ENCODE data around the gene FAM120B.
A peak's percentile ranks its signal among the peaks of the same experiment; 100 is the strongest.

FAM120B gene

DNA sequence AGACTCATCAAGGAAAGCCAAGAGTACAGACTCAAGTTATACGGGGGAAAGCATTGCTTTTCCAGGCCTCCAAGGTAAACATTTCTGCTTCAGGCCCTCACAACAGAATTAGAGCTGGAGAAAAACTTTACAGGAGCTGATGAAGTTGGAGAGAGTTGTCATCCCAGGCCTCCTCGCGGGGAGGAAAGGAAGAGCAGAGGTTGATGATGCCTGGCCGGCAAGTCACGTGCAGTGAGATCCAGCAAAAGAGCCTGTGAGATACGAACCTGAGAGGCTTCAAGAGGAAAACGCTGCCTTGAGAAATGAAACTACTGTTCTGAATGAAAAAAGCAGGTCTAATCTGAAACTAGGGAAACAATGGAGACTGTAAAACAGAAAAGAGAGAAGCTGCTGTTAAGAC lies 122.9 kb downstream of the FAM120B start:
- DNase-seq: peak; percentile 31

- no peak for DNase-seq
Observed at GRCh38 chr6:170433163-170434116, 126.9 kb downstream of the FAM120B start.

DNA sequence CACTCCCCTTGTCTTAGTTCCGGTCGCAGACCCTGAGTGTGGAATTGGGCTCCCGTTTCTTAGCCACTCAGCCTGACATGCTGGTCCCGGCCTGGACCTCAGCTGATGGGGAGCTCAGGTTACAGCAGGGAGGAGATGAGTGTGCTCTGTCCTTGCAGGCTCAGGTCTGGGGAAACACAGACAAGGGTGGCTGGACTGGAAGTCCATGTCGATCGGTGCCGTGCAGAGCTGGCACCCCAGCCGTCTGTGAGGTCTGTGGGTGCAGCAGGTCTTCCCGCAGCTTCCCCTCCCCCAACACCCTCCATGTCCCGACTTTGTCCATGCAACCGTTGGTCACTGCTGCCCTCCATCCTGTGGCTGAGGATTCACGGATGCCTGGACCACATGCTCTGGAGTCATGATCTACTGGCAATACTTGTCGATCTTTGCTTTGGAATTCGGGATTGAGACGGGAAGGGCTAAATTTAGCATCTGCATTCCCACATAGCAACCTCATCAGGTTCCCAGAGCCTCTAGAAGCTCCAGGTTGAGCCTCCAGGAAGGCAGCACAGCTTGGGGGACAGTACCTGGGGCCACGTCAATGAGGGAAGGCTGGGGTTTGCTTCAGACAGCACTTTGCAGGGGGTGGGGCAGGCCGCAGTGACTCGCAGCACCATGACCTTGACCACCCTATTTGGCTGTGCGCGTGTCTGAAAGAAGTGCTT lies 127.7 kb downstream of the FAM120B start:
- no peak for DNase-seq

DNA sequence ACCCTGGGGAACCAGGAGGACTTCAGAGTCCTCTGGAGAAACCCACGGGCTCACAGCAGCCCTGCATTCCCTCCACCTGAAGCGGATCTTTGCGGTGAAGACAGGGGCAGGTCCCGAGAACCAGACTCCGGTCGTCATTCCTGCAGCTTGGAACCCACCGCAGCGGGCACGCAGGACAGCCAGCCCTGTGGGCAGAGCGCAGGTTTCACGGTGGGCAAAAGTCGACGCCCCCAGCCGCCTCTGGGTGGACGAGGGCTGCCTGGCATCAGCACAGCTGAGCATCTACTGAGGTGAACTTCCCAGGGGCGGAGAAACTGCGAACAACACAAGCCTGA lies 128.2 kb downstream of the FAM120B start:
- DNase-seq: no peak

DNA sequence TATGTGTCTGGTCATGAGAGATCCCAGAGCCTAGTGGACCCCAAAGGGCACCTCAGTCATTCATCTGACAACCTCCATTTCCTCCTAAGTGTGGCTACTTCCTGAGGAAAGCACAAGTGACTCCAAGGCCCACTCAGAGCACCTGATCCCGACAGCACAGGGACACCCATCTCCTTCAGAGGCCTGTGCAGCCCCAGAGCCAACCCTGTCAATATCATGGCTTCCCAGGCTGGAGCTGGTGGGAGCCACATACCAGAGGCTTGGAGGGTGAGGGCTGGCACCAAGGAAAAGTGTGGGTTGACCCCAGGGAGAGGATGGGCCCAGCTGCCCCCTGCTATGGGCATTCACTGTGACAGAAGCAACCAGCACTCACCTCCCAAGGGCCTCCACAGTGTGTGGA lies 129.2 kb downstream of the FAM120B start:
- no peak for DNase-seq

GRCh38 chr6:170436209-170436809 lies 129.8 kb downstream of the FAM120B start:
- DNase-seq: no peak

GRCh38 chr6:170437719-170438401 lies 131.3 kb downstream of the FAM120B start:
- peak; percentile 9 for DNase-seq

DNA sequence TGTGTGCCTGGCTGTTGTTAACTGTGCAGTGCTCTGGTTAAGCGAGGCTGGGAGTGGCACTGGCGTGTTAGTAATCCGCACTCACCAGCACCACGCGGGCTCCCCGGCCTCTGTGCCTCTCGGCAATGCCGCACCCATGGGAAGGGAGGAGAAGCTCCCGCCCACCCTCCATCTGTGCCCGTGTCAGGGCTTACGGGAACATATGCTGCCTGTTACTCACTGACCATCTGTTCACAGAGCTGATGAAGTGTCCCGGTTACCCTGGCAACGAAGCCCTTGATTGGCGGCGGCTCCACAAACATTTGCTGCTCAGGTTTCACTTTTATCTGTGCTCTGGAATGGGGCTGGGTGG lies 131.8 kb downstream of the FAM120B start:
- DNase-seq: peak; percentile 98

DNA sequence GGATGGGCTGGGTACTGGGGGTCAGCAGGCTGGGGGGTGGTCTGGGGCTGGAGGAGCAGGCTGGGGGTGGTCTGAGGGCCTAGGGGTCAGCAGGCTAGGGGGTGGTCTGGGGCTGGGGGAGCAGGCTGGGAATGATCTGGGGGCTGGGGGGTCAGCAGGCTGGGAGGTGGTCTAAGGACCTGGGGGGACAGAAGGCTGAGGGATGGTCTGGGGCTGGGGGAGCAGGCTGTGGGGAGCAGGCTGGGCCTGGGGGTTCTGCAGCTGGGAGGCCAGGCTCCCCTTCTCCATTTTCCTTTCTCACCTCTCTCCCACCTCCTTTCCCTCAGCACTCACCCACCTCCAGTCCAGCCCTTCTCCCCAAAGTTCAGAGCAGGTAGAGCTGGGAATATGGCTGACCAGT lies 132.3 kb downstream of the FAM120B start:
- no peak for DNase-seq

DNA sequence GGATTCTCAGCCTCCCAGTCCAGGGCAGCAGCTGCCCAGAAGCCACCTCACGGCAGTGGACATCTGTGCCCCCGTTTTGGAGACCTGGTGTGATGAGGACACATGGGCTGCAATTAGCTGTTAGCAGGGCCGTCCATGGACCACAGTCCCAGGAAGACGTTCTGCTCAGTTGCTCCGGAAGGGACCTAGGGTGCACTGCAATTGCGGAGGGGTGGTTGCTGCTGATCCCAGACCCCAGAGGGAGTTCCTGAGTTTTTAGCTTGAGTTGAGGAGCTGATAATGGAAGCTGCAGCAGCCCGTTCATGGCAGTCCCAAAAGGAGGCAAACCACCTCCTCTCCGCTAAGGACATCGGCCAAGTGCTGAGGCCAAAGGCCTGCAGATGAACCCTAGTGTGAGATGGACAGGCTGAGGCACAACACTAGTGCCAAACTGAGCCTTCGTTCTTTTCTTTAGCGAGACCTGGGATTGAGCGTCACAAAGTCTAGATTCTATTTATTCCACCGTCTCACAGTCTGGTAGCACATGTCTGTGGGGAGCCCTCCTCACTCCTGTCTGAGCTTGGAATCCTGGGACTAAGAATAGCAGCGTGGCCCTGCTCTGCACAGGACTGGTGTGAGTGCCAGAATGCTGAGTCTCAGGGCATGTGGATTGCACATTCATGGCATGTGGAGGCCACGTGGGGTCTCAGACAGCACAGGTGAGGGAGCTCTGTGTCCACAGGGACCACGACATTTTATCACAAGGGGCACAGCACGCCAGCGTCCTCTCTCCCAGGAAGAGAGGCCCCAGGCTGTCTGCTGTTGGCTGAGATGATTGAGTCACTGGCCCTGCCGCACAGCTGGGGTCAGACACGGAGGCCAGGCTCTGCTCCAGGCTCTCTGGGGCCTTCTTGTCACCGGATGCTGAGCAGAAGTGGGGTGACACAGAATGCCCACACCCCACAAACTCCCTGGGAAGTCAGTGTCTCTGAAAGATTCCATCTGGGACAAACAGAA lies 133.1 kb downstream of the FAM120B start:
- peak; percentile 31 for DNase-seq

GRCh38 chr6:170440437-170440836 lies 133.9 kb downstream of the FAM120B start:
- no peak for DNase-seq

- DNase-seq: no peak
Observed at GRCh38 chr6:170441316-170441715, 134.8 kb downstream of the FAM120B start.

GRCh38 chr6:170442596-170442995 lies 136.0 kb downstream of the FAM120B start:
- no peak for DNase-seq

DNA sequence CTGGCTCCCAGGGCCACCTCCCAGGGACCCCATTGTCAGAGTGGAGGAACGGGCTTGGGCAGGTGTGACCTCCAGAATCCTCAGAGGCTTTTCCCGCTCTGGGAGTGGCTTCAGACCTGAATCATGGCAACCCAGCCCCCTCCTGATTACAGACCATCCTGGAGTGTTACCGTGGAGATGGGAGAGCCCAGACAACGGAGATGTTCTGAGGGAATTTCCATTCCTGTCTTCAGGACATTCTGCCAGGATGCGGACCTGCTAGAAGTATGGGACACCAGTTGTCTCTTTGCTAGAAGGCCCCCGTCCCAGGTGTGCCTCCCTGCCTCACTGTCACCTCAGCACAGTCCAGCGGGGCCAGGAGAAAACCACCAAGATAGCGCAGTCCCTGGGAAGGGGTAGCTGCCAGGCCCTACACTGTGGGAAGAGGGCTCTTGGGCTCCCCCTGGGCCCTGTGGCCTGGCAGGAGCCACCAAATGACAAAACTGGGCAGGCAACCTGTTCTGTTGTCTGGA lies 136.6 kb downstream of the FAM120B start:
- no peak for DNase-seq

DNA sequence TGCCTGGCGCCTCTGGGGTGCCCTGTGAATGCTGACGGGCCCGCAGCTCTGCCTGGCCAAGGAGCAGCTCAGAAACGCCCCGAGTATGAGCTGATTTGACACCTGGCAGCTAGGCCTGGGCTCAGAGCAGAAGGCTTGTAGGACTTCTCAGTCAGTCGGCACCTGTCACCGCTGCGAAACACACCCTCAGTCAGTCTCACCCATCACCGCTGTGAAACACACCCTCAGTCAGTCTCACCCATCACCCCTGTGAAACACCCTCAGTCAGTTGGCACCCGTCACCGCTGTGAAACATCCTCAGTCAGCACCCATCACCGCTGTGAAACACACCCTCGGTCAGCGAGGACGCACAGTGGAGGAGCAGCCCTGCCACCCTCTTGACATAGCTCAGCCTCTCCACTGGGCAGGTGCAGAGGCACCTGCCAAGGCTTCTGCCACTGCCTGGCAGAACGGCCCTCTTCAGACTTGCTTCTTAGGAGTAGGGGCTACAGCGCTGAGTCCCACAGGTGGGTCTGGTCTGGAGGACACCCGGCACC lies 137.6 kb downstream of the FAM120B start:
- DNase-seq: no peak

GRCh38 chr6:170444811-170445211 lies 138.3 kb downstream of the FAM120B start:
- DNase-seq: no peak

DNA sequence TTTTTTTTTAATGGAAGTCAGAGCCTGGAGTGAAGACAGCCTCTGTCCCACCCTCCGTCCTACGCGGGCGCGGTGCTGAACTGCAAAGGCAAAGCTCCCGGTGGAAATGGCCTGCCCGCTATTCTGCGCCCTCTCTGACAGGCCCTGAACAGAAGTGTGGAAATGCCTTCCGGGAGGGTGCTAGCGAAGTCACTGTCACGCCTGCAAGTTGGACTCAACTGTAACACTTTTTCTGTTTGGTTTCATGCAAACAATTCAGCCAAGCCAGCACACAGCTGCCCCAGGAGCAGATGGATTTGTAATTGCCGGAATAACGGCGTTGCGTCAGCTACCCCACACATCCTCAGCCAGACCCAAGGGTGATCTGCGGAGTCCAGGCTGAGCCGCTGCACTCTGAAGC lies 138.9 kb downstream of the FAM120B start:
- no peak for DNase-seq

- no peak for DNase-seq
Observed at GRCh38 chr6:170445971-170446370, 139.4 kb downstream of the FAM120B start.

- DNase-seq: no peak
Observed at GRCh38 chr6:170446841-170447560, 140.4 kb downstream of the FAM120B start.

GRCh38 chr6:170447561-170447930 lies 141.0 kb downstream of the FAM120B start:
- no peak for DNase-seq

DNA sequence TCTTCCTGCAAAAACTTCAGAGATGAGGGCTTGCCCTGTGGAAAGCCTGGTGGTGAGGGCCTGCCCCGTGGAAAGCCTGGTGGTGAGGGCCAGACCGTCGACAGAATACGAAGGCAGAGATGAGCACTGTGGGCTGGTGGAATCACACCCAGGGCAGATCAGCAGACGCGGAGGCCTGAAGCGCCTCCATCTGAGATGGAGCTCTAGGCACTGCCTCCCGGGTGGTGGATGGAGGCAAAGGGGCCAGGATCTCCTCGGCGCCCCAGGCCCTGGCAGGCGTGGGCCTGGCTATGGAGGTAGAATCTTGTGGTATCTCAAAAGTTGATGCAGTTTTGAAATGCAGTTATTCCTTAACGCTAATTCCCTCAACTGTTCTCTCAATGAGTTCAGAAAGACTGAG lies 141.8 kb downstream of the FAM120B start:
- no peak for DNase-seq
